GM21619 (cell line): ENCODE results near the gene FNIP1.
A peak's percentile ranks its signal among the peaks of the same experiment; 100 is the strongest.
"Not testable (repeated sequence)": the region's sequence is repeated elsewhere in the genome, so short reads cannot be mapped to it uniquely, and the experiment has no call there.

ENCODE experiments used
- ATAC-seq: cut with Tn5 transposase; IDR thresholded peaks from one replicate; pipeline ENCODE4 v1.9.1; 2021; ENCODE audit not compliant: unreplicated experiment

Gene FNIP1

DNA sequence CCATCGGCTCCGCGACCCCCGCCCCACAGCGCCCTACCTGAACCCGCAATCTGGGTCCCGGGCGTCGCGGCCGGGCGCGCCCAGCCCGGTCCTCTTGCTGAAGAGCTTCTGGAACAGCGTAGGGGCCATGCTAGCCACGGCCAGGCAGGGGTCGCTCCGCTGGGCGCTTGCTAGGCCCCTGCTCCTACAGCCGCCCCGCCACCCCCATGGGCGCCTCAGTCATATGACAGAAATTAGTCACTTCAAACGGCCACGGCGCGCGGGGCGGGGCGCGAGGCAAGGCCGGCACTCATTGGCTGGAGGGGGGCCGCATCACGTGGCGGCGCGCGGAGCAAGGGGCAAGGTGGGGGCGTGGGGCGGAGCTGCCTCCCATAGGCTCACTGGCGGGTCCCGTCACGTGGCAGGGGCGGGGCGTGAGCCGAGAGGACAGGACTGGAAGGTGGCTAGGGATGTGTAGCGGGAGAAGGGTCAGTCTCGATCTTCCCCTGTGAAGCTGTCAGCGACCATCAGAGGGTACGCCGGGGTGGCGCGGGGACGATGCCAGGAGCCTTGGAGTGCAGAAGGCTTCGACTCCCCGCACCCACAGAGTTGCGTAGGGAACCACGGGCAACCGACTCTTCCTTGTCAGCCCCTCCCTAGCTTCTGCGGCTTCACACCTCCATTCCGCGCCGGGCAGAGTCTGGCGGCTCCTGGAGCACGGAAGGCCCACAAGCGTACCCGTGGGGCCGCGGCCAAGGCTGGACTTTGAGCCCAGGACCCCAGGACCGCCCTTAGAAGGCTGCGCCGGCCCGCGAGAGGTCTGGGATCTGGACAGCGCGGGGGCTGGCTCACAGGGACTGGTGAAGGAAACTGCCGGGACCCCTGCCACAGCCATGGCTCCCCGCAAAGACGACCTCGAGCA is at the start of gene FNIP1:
Gene FNIP1, minus strand, starts transcription at position 225 of the 901 bp plus-strand sequence. Its CDS starts 96 bp downstream, at position 129.
- peak; percentile 91 for ATAC-seq

DNA sequence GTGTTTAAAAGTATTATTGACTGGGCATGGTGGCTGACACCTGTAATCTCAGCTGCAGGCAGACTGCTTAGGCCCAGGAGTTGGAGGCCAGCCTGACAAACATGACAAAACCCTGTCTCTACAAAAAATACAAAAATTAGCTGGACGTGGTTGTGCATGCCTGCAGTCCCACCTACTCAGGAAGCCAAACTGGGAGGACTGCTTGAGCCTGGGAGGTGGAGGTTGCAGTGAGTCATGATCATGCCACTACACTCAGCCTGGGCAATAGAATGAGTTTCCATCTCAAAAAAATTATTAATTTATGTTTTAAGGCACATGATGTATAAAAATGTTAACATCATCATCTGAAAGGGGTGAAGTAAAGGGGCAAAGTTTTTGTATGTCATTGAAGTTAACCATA is 49.7 kb upstream of the FNIP1 start:
- no peak for ATAC-seq

- ATAC-seq, result no peak
Measured at GRCh38 chr5:131845828-131846227, 49.0 kb upstream of the FNIP1 start.

GRCh38 chr5:131842971-131843370 is 46.2 kb upstream of the FNIP1 start:
- ATAC-seq, result not testable (repeated sequence)

- not testable (repeated sequence) for ATAC-seq
Measured at GRCh38 chr5:131832702-131833101, 35.9 kb upstream of the FNIP1 start.

GRCh38 chr5:131825404-131826013 is 28.7 kb upstream of the FNIP1 start:
- peak; percentile 84 for ATAC-seq

- ATAC-seq, result no peak
Measured at GRCh38 chr5:131824631-131825030, 27.8 kb upstream of the FNIP1 start.

GRCh38 chr5:131821221-131821620 is 24.4 kb upstream of the FNIP1 start:
- ATAC-seq, result no peak

GRCh38 chr5:131818001-131818724 is 21.3 kb upstream of the FNIP1 start:
- ATAC-seq, result no peak

- no peak for ATAC-seq
Measured at GRCh38 chr5:131814990-131815389, 18.2 kb upstream of the FNIP1 start.

- no peak for ATAC-seq
Measured at GRCh38 chr5:131812371-131813160, 15.7 kb upstream of the FNIP1 start.

DNA sequence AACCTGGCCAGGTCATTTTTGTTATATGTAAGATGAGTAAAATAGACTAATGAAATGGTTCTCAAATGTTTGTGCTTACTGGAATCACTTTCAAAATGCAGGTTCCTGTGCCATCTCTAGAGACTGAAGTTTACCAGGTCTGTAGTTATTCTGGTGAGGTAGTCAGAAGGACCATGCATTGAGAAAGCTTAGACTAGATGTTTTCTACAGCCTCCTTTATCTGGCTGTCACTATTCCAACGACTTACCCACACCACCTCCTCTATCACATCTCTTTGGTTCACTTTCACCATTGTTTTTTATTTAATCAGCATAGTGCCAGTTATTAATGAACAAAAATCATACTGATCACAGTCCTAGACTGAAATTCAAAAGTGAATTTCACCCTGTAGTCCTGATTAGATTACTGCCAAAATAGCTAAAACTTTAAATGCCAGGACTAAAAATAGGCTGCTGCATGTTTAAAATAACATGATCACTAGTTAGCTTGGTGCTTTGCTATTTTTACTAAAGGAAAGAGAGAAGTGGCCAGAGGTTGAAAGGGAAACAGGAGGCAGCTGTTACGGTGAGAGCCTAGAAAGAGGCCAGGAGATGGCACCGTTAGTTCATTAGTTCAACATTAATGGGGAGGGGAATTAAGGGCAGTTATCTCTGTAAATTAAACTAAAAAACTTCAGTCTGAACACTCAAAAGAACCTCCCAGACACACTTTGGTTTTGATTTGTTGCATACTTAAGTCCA is 13.9 kb upstream of the FNIP1 start:
- peak; percentile 53 for ATAC-seq

DNA sequence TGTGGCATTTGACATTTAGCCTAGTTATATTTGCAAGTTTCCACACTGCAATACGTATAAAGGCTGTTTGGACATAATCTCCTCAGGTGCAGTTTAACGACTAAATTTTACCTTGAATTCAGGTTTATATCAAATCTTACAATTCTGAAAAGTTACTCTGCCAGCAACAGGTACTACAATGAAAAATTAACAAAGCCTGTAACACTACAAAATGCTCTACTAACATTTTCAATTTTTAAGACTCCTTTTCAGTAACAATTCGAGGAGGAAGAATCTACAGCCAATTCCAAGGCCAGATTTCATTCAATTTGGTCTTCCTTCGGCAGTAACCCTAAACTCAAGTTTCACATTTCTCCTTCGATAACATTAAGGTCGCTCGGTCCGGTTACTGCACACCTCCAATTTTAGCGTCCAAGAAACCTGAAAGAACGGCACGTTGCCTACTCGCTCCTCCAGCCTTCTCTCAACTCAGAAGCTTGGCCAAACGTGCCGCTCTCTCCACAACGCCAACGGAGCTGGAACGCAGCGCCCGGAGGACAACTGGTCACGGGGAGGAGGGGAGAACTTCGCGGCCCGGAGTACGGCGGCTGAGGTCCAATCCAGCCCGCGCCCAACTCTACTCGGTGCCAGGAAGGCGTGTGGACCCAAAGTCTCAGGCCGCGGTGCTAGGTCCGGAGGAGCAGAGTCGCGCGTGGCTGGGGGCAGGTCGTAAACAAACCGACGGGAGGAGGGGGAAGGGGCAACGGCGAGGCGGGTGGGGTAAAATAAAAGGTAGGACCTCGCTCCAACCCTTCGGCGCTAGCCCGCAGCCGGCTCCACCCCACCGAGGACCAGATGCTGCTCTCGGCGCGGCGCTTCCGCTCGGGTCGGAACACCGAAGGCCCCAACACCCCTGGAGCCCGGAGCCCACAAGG is 681 bp downstream of the FNIP1 start:
- ATAC-seq, result peak; percentile 26

- no peak for ATAC-seq
Measured at GRCh38 chr5:131795228-131795627, 1.6 kb downstream of the FNIP1 start.

GRCh38 chr5:131794586-131794985 is 2.2 kb downstream of the FNIP1 start:
- no peak for ATAC-seq

DNA sequence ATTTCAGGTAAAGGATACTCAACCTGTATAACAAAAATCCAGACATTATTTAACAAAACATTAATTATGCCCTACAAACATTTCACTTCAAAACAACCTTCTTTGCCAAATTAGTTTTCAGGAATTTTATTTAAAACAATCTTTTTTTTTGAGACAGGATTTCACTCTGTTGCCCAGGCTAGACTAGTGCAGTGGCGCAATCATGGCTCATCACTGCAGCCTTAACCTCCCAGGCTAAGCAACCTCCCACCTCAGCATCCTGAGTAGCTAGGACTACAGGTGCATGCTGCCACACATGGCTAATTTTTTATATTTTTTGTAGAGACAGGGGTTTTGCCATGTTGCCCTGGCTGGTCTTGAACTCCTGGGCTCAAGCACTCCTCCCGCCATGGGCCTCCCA is 3.9 kb downstream of the FNIP1 start:
- no peak for ATAC-seq

DNA sequence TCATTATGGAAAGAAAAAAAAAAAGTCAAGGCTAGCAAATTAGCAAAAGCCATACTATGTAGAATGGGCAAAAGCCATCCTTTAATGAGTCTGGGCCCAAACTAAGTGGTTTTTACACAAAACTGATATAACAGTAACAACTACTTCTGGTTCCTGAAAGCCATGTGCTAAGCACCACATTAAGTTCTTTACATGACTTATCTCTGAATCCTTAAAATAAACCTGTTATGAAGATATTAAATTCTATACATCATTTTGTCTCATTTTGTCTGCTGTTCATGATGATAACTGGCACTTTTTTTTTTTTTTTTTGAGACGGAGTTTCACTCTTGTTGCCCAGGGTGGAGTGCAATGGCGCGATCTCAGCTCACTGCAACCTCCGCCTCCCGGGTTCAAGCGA is 5.0 kb downstream of the FNIP1 start:
- ATAC-seq, result no peak

GRCh38 chr5:131790550-131790949 is 6.3 kb downstream of the FNIP1 start:
- no peak for ATAC-seq

DNA sequence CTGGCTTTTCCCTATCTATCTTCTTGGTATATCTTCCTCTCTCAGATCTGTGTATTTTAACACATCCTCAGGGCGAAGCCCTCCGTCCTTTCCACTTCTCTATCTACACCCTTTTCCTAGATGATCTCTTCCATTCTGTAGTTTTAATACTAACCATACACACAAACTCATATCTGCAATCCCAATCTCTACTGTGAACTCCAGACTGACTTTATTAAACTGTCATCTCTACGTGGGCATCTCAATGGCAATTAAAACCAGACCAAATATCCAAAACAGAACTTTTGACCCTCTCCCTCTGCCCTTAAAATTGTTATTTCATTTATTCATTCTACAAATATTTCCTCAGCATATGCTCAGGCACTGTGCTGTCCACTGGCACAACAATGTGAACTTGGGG is 7.1 kb downstream of the FNIP1 start:
- ATAC-seq, result no peak
